Breast epithelium (tissue), 4 donors: Measurements from ENCODE around the gene CEP164. TPM values are rescaled to one million over a fixed set of nuclear protein-coding genes. Genes with fewer than 3 reads are reported as not detected.

Experiments
- DNase-seq, 2 donors: peaks; one replicate each; pipeline ENCODE4 v3.0.0-alpha.2; 2019; ENCODE audit warnings: low spot score in 2 of 2
- H3K27ac ChIP-seq, 2 donors: fragments of 200-600 bp; sonication (generic) in 1 of 2; one replicate each; pipeline ENCODE4 v1.5.1; 2016 to 2019; ENCODE audit warnings: mild to moderate bottlenecking in 1 of 2
- H3K27me3 ChIP-seq, 2 donors: fragments of 200-600 bp; sonication (generic) in 1 of 2; one replicate each; pipeline versions ENCODE4 v1.5.1 to v1.6.0; 2017 to 2019; ENCODE audit warnings: control low read depth in 1 of 2, mild to moderate bottlenecking in 1 of 2
- H3K36me3 ChIP-seq: fragments of 200-600 bp; one replicate; pipeline ENCODE4 v1.5.1; 2019
- H3K4me1 ChIP-seq, 2 donors: fragments of 200-600 bp; sonication (generic); one replicate each; pipeline ENCODE4 v1.5.1; 2016 to 2019; ENCODE audit warnings: control low read depth in 1 of 2
- H3K4me3 ChIP-seq, 3 donors: fragments of 200-600 bp; sonication (generic); 1 replicate in 2 of 3; 2 replicates in 1 of 3; pipeline ENCODE4 v1.5.1; 2016 to 2019; ENCODE audit warnings: mild to moderate bottlenecking in 3 of 3, moderate library complexity in 2 of 3
- H3K9me3 ChIP-seq, 2 donors: fragments of 200-600 bp; sonication (generic) in 1 of 2; one replicate each; pipeline ENCODE4 v1.5.1; 2016 to 2019; ENCODE audit warnings: control low read depth in 1 of 2
- CTCF ChIP-seq, 3 donors: fragments of 450-650 bp; IDR thresholded peaks; one replicate each; pipeline ENCODE4 v1.5.1; 2016 to 2017; ENCODE audit warnings: antibody characterized with exemption in 3 of 3, mild to moderate bottlenecking in 3 of 3, moderate library complexity in 3 of 3
- POLR2A ChIP-seq: fragments of 450-650 bp; IDR thresholded peaks from one replicate; pipeline ENCODE4 v1.6.1; 2016; ENCODE audit warnings: antibody characterized with exemption, mild to moderate bottlenecking, moderate library complexity
- POLR2AphosphoS5 ChIP-seq, 3 donors: sonication (generic); formaldehyde crosslinking; IDR thresholded peaks; one replicate each; pipeline ENCODE4 v1.6.1; 2017; ENCODE audit warnings: antibody characterized with exemption in 3 of 3
- intact Hi-C: fragments of 100-400 bp; cut with DNase I; formaldehyde crosslinking; loops from one replicate; pipeline ENCODE4 v1.15.1; 2023; ENCODE audit warnings: low total_unique reads
- total RNA-seq, 3 donors: library from RNA; depleted of rRNA; stranded (reverse); fragments of >200 nt; gene quantifications; one replicate each; pipeline ENCODE4 v1.1.0, GENCODE V29; 2016

Gene CEP164
- total RNA-seq, 3 donors from 2014 or later: 14.9 to 32.6 (median 20.3) TPM

GRCh38 chr11:117390743-117391142, 63.1 kb downstream of the CEP164 start:
- Histone ChIP-seq H3K36me3 (peaks cover 4% of the 10 kb centered on the region), H3K27me3 (no peaks in the 10 kb centered on the region), H3K9me3 (no peaks in the 10 kb centered on the region), H3K27ac (no peak overlapping the region), H3K4me1 (no peaks in the 10 kb centered on the region), H3K4me3 (no peak overlapping the region)
- intact Hi-C loops: no loop called here
- TF ChIP-seq POLR2AphosphoS5 (IDR thresholded peaks at IDR 0.05) (no peak), POLR2A (no peak), CTCF (IDR thresholded peaks at IDR 0.05) (no peak)
- DNase-seq: no peak

- Histone ChIP-seq H3K36me3 (peaks cover 4% of the 10 kb centered on the region), H3K27ac (no peak overlapping the region), H3K4me3 (no peak overlapping the region), H3K27me3 (no peaks in the 10 kb centered on the region), H3K4me1 (no peaks in the 10 kb centered on the region), H3K9me3 (no peaks in the 10 kb centered on the region)
- TF ChIP-seq POLR2AphosphoS5 (IDR thresholded peaks at IDR 0.05) (no peak), CTCF (IDR thresholded peaks at IDR 0.05) (no peak)
- intact Hi-C loops: no loop called here
- DNase-seq: no peak
These were observed 63.5 kb downstream of the CEP164 start for GRCh38 chr11:117391181-117391580.

- H3K36me3 ChIP-seq: peaks cover 4% of the 10 kb centered on the region
- TF ChIP-seq CTCF (IDR thresholded peaks at IDR 0.05) (no peak), POLR2A (no peak), POLR2AphosphoS5 (IDR thresholded peaks at IDR 0.05) (no peak)
- intact Hi-C loops: no loop called here
- DNase-seq: no peak
- H3K4me1 ChIP-seq: no peaks in the 10 kb centered on the region
- peaks cover 0 to 3% of the 10 kb centered on the region in 2 donors for H3K9me3 ChIP-seq
- H3K27ac ChIP-seq: no peak overlapping the region
- H3K27me3 ChIP-seq: no peaks in the 10 kb centered on the region
- H3K4me3 ChIP-seq: no peak overlapping the region
These were observed 64.5 kb downstream of the CEP164 start for GRCh38 chr11:117392001-117392690.

- Histone ChIP-seq H3K27me3 (no peaks in the 10 kb centered on the region), H3K4me3 (no peak overlapping the region), H3K36me3 (no peaks in the 10 kb centered on the region), H3K9me3 (peaks cover under 1 to 3% of the 10 kb centered on the region in 2 donors), H3K27ac (no peak overlapping the region), H3K4me1 (no peaks in the 10 kb centered on the region)
- intact Hi-C loops: no loop called here
- no peak for TF ChIP-seq CTCF (IDR thresholded peaks at IDR 0.05)
- no peak for DNase-seq
These were observed 65.3 kb downstream of the CEP164 start for GRCh38 chr11:117392979-117393378.

- Histone ChIP-seq H3K36me3 (no peaks in the 10 kb centered on the region), H3K27me3 (no peaks in the 10 kb centered on the region), H3K27ac (no peak overlapping the region), H3K4me3 (no peak overlapping the region), H3K4me1 (no peaks in the 10 kb centered on the region), H3K9me3 (peaks cover 11 to 13% of the 10 kb centered on the region in 2 donors)
- TF ChIP-seq POLR2A: no peak
- TF ChIP-seq CTCF (IDR thresholded peaks at IDR 0.05): no peak
- TF ChIP-seq POLR2AphosphoS5 (IDR thresholded peaks at IDR 0.05): no peak
- intact Hi-C loops: no loop called here
- DNase-seq: no peak
These were observed 66.7 kb downstream of the CEP164 start for GRCh38 chr11:117394221-117394925.
